Measurements from ENCODE around the gene IZUMO1. TPM values are rescaled to one million over a fixed set of nuclear protein-coding genes. Genes with fewer than 3 reads are reported as not detected.

Gene IZUMO1
- total and polyA plus RNA-seq, 2 of the 13 experiments (the other 11 are each of a cell fraction or from before 2014, with no cell fraction given) = 0.07 to 0.22 TPM

DNA sequence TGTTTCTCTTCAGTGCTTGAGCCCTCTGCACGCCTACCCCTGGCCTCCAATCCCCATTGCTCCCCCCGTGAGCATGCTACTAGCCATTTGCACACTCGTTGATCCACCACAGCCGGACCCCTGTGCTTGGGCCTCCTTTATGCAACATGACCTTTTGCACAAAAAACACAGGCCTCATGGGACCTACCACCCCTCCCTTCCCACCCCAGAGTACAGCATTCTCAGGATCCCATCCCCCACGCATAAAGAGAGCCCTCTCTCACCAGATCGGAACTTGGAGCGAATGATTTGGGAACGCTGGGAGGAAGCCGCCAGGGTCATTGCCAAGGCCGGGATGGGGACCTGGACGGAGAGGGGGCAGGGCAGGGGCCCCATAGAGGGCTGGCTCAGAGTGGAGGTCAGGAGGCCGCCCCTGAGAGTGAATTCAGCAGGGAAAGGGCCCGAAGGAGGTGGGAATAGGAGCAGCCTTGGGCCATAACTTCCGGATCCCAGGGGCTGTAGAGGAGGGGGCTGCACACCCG is 27.9 kb downstream of the IZUMO1 start (continued):
- TF ChIP-seq, protein P1, sequence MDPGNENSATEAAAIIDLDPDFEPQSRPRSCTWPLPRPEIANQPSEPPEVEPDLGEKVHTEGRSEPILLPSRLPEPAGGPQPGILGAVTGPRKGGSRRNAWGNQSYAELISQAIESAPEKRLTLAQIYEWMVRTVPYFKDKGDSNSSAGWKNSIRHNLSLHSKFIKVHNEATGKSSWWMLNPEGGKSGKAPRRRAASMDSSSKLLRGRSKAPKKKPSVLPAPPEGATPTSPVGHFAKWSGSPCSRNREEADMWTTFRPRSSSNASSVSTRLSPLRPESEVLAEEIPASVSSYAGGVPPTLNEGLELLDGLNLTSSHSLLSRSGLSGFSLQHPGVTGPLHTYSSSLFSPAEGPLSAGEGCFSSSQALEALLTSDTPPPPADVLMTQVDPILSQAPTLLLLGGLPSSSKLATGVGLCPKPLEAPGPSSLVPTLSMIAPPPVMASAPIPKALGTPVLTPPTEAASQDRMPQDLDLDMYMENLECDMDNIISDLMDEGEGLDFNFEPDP (CRISPR knock-in tag; conservative IDR thresholded peaks at IDR 0.05) = no peak
- TF ChIP-seq FOXJ3 (CRISPR knock-in tag; IDR thresholded peaks at IDR 0.05; ENCODE audit: borderline replicate concordance) = no peak
- TF ChIP-seq KLF6 (CRISPR knock-in tag; IDR thresholded peaks at IDR 0.05) = no peak
- no peak for TF ChIP-seq TCF12 (IDR thresholded peaks at IDR 0.05)
- TF ChIP-seq TCF12 (CRISPR knock-in tag; IDR thresholded peaks at IDR 0.05) = no peak
- TF ChIP-seq MZF1 (CRISPR knock-in tag; IDR thresholded peaks at IDR 0.05; ENCODE audit: borderline replicate concordance) = no peak
- peak; percentile 71; the same call in 1 of the 2 replicates for TF ChIP-seq NR2C2 (CRISPR knock-in tag; IDR thresholded peaks at IDR 0.05; ENCODE audit: borderline replicate concordance)
- no peak for TF ChIP-seq DDIT3 (CRISPR knock-in tag; IDR thresholded peaks at IDR 0.05)
- TF ChIP-seq, protein P2, sequence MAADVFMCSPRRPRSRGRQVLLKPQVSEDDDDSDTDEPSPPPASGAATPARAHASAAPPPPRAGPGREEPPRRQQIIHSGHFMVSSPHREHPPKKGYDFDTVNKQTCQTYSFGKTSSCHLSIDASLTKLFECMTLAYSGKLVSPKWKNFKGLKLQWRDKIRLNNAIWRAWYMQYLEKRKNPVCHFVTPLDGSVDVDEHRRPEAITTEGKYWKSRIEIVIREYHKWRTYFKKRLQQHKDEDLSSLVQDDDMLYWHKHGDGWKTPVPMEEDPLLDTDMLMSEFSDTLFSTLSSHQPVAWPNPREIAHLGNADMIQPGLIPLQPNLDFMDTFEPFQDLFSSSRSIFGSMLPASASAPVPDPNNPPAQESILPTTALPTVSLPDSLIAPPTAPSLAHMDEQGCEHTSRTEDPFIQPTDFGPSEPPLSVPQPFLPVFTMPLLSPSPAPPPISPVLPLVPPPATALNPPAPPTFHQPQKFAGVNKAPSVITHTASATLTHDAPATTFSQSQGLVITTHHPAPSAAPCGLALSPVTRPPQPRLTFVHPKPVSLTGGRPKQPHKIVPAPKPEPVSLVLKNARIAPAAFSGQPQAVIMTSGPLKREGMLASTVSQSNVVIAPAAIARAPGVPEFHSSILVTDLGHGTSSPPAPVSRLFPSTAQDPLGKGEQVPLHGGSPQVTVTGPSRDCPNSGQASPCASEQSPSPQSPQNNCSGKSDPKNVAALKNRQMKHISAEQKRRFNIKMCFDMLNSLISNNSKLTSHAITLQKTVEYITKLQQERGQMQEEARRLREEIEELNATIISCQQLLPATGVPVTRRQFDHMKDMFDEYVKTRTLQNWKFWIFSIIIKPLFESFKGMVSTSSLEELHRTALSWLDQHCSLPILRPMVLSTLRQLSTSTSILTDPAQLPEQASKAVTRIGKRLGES (CRISPR knock-in tag; IDR thresholded peaks at IDR 0.05; ENCODE audit: borderline replicate concordance) = no peak
- TF ChIP-seq LCORL (IDR thresholded peaks at IDR 0.05) = peak; percentile 56; the same call in 1 of the 2 replicates
- peak; percentile 93 for TF ChIP-seq LCORL (CRISPR knock-in tag; IDR thresholded peaks at IDR 0.05)
- TF ChIP-seq ZNF709 (CRISPR knock-in tag; IDR thresholded peaks at IDR 0.05) = no peak
- TF ChIP-seq STAG1 (CRISPR knock-in tag; IDR thresholded peaks at IDR 0.05) = no peak
- TF ChIP-seq HNF1B (CRISPR knock-in tag; IDR thresholded peaks at IDR 0.05) = 0 out of 2 replicates have a peak, but pooled peaks have one; percentile 46
- TF ChIP-seq CENPX (CRISPR knock-in tag; IDR thresholded peaks at IDR 0.05) = no peak
- TF ChIP-seq MIXL1 (CRISPR knock-in tag; IDR thresholded peaks at IDR 0.05) = peak; percentile 39; the same call in 1 of the 2 replicates
- no peak for TF ChIP-seq HDAC6 (IDR thresholded peaks at IDR 0.05; ENCODE audit: low read depth, low read length)
- 0 out of 2 replicates have a peak, but pooled peaks have one; percentile 9 for TF ChIP-seq SMAD1 (CRISPR knock-in tag; IDR thresholded peaks at IDR 0.05; ENCODE audit: borderline replicate concordance, low read depth)
- peak; percentile 72; the same call in 1 of the 2 replicates for TF ChIP-seq ZC3H13 (CRISPR knock-in tag; IDR thresholded peaks at IDR 0.05)
- TF ChIP-seq MATR3 (CRISPR knock-in tag; IDR thresholded peaks at IDR 0.05) = no peak
- TF ChIP-seq KMT2A (CRISPR knock-in tag; IDR thresholded peaks at IDR 0.05) = no peak
- TF ChIP-seq, protein P3, sequence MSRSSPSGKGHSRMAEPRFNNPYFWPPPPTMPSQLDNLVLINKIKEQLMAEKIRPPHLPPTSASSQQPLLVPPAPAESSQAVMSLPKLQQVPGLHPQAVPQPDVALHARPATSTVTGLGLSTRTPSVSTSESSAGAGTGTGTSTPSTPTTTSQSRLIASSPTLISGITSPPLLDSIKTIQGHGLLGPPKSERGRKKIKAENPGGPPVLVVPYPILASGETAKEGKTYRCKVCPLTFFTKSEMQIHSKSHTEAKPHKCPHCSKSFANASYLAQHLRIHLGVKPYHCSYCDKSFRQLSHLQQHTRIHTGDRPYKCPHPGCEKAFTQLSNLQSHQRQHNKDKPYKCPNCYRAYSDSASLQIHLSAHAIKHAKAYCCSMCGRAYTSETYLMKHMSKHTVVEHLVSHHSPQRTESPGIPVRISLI (CRISPR knock-in tag; IDR thresholded peaks at IDR 0.05; ENCODE audit: borderline replicate concordance) = peak; percentile 67
- no peak for TF ChIP-seq ISX (CRISPR knock-in tag; conservative IDR thresholded peaks at IDR 0.05)
- TF ChIP-seq AHR (CRISPR knock-in tag; IDR thresholded peaks at IDR 0.05) = no peak
- TF ChIP-seq ZEB1 (IDR thresholded peaks at IDR 0.05; ENCODE audit: insufficient replicate concordance, low read depth) = peak; percentile 51

Data from HepG2 (cell line).